Endothelial cell (in vitro differentiated cells): Measurements from ENCODE around the gene MEPE. TPM values are rescaled to one million over a fixed set of nuclear protein-coding genes. Genes with fewer than 3 reads are reported as not detected.

Experiments used
- DNase-seq: peaks from one replicate; pipeline ENCODE4 v3.0.0; 2021; ENCODE audit warnings: low spot score
- H3K27ac Mint-ChIP-seq: one replicate; pipeline ENCODE4 v1.8.0; 2021; ENCODE audit warnings: mixed read lengths, inconsistent platforms; ENCODE audit not compliant: unreplicated experiment
- H3K27me3 Mint-ChIP-seq: one replicate; pipeline ENCODE4 v1.8.0; 2021; ENCODE audit warnings: mild to moderate bottlenecking, moderate library complexity, mixed read lengths, inconsistent platforms; ENCODE audit not compliant: unreplicated experiment
- H3K36me3 Mint-ChIP-seq: one replicate; pipeline ENCODE4 v1.8.0; 2021; ENCODE audit warnings: mild to moderate bottlenecking, low read depth, mixed read lengths, inconsistent platforms; ENCODE audit not compliant: unreplicated experiment
- H3K4me1 Mint-ChIP-seq: one replicate; pipeline ENCODE4 v1.8.0; 2021; ENCODE audit warnings: mild to moderate bottlenecking, mixed read lengths, inconsistent platforms; ENCODE audit not compliant: unreplicated experiment
- H3K4me3 Mint-ChIP-seq: one replicate; pipeline ENCODE4 v1.8.0; 2021; ENCODE audit warnings: mild to moderate bottlenecking, mixed read lengths, inconsistent platforms; ENCODE audit not compliant: unreplicated experiment
- H3K9me3 Mint-ChIP-seq: one replicate; pipeline ENCODE4 v1.8.0; 2021; ENCODE audit warnings: mixed read lengths, inconsistent platforms; ENCODE audit not compliant: unreplicated experiment
- CTCF ChIP-seq: fragments of 200-600 bp; sonication (generic); IDR thresholded peaks from one replicate; pipeline ENCODE4 v1.5.0; 2021; ENCODE audit warnings: antibody characterized with exemption; ENCODE audit not compliant: unreplicated experiment
- total RNA-seq: library from RNA; stranded (reverse); fragmentation: NEBNext Ultra II Directional; extraction: Animal tissue kit (Norgen Biotek cat#: 25700); gene quantifications from one replicate; pipeline ENCODE4 v1.2.1, GENCODE V29; 2021; ENCODE audit not compliant: unreplicated experiment

Gene MEPE
- total RNA-seq, 1 donor from 2014 or later: not detected

GRCh38 chr4:87868522-87868921, 35.8 kb downstream of the MEPE start:
- no peak overlapping the region for H3K27ac Mint-ChIP-seq
- H3K36me3 Mint-ChIP-seq: no peaks in the 10 kb centered on the region
- TF ChIP-seq CTCF: no peak
- H3K4me3 Mint-ChIP-seq: no peak overlapping the region
- peaks cover 40% of the 10 kb centered on the region for H3K4me1 Mint-ChIP-seq
- no peaks in the 10 kb centered on the region for H3K9me3 Mint-ChIP-seq
- H3K27me3 Mint-ChIP-seq: no peaks in the 10 kb centered on the region
- DNase-seq: no peak

- H3K4me3 Mint-ChIP-seq: no peak overlapping the region
- peaks cover 37% of the 10 kb centered on the region for H3K4me1 Mint-ChIP-seq
- no peak overlapping the region for H3K27ac Mint-ChIP-seq
- no peaks in the 10 kb centered on the region for H3K36me3 Mint-ChIP-seq
- H3K9me3 Mint-ChIP-seq: no peaks in the 10 kb centered on the region
- DNase-seq: no peak
- TF ChIP-seq CTCF: no peak
- no peaks in the 10 kb centered on the region for H3K27me3 Mint-ChIP-seq
Observed at GRCh38 chr4:87872028-87872427, 39.3 kb downstream of the MEPE start.

- no peak for TF ChIP-seq CTCF
- Mint-ChIP-seq H3K9me3 (no peaks in the 10 kb centered on the region), H3K27me3 (no peaks in the 10 kb centered on the region), H3K36me3 (no peaks in the 10 kb centered on the region), H3K4me3 (no peak overlapping the region), H3K27ac (no peak overlapping the region), H3K4me1 (peaks cover 25% of the 10 kb centered on the region)
- no peak for DNase-seq
Observed at GRCh38 chr4:87875191-87875590, 42.4 kb downstream of the MEPE start.

GRCh38 chr4:87880106-87880505, 47.3 kb downstream of the MEPE start:
- no peaks in the 10 kb centered on the region for H3K36me3 Mint-ChIP-seq
- peaks cover 37% of the 10 kb centered on the region for H3K4me1 Mint-ChIP-seq
- H3K9me3 Mint-ChIP-seq: no peaks in the 10 kb centered on the region
- DNase-seq: no peak
- no peak overlapping the region for H3K27ac Mint-ChIP-seq
- no peak for TF ChIP-seq CTCF
- H3K4me3 Mint-ChIP-seq: no peak overlapping the region
- no peaks in the 10 kb centered on the region for H3K27me3 Mint-ChIP-seq

- TF ChIP-seq CTCF: no peak
- Mint-ChIP-seq H3K9me3 (no peaks in the 10 kb centered on the region), H3K36me3 (no peaks in the 10 kb centered on the region), H3K27me3 (no peaks in the 10 kb centered on the region), H3K4me1 (peaks cover 37% of the 10 kb centered on the region), H3K4me3 (no peak overlapping the region), H3K27ac (no peak overlapping the region)
- no peak for DNase-seq
Observed at GRCh38 chr4:87881115-87881514, 48.3 kb downstream of the MEPE start.
